Kidney (tissue), 14 donors: ENCODE results near the gene ATXN3. TPM values are rescaled to one million over a fixed set of nuclear protein-coding genes. Genes with fewer than 3 reads are reported as not detected.

ENCODE experiments used
- DNase-seq, 5 donors: peaks; one replicate each; pipeline ENCODE4 v3.0.0-alpha.2; 2013 to 2020
- FAIRE-seq: peaks from 2 replicates; lab custom pipeline; 2012; peaks lifted over from hg19 to GRCh38; lab: Jason Lieb, UNC
- H3K27ac ChIP-seq, 2 donors: one replicate each; pipeline ENCODE4 v1.7.0; 2013; ENCODE audit warnings: low read depth in 2 of 2, low read length in 2 of 2, inconsistent platforms in 1 of 2
- H3K27me3 ChIP-seq: one replicate; pipeline ENCODE4 v1.7.1; 2013; ENCODE audit warnings: low read length, inconsistent platforms; ENCODE audit not compliant: control insufficient read depth, insufficient read depth
- H3K36me3 ChIP-seq, 3 donors: one replicate each; pipeline versions ENCODE4 v1.7.0 to v1.7.1; 2013; ENCODE audit warnings: low read length in 3 of 3, control low read depth in 1 of 3, inconsistent platforms in 1 of 3; ENCODE audit not compliant: insufficient read depth in 3 of 3, control insufficient read depth in 2 of 3
- H3K4me1 ChIP-seq, 3 donors: one replicate each; pipeline versions ENCODE4 v1.7.0 to v1.7.1; 2013; ENCODE audit warnings: low read length in 3 of 3, inconsistent platforms in 1 of 3, low read depth in 1 of 3; ENCODE audit not compliant: control insufficient read depth in 2 of 3, insufficient read depth in 2 of 3
- H3K4me3 ChIP-seq, 3 donors: one replicate each; pipeline versions ENCODE4 v1.7.0 to v1.8.1; 2013; ENCODE audit warnings: low read length in 3 of 3, control low read depth in 1 of 3, inconsistent platforms in 1 of 3
- H3K9ac ChIP-seq, 3 donors: one replicate each; pipeline versions ENCODE4 v1.7.0 to v1.7.1; 2013; ENCODE audit warnings: low read length in 3 of 3, control low read depth in 1 of 3, inconsistent platforms in 1 of 3
- H3K9me3 ChIP-seq, 3 donors: one replicate each; pipeline versions ENCODE4 v1.7.0 to v1.7.1; 2013; ENCODE audit warnings: low read length in 3 of 3, control low read depth in 1 of 3, inconsistent platforms in 1 of 3; ENCODE audit not compliant: control insufficient read depth in 2 of 3, insufficient read depth in 1 of 3
- intact Hi-C: fragments of 100-400 bp; cut with DNase I; formaldehyde crosslinking; loops from one replicate; pipeline ENCODE4 v1.11.1; 2022
- polyA plus RNA-seq: library from polyadenylated mRNA; stranded (reverse); fragments of 350-450 nt; fragmentation: Illumina TruSeq; extraction: RNeasy Lipid Tissue Mini Kit (QIAGEN cat#74804); gene quantifications from one replicate; pipeline ENCODE4 v1.2.3, GENCODE V29; 2014; ENCODE audit warnings: low read depth, low replicate concordance; ENCODE audit not compliant: insufficient read depth
- total RNA-seq: library from RNA; stranded (reverse); fragmentation: NEBNext Ultra II Directional; extraction: Animal tissue kit (Norgen Biotek cat#: 25700); gene quantifications from one replicate; pipeline ENCODE4 v1.2.1, GENCODE V29; 2021
- TF ChIP-seq, protein P1 (sequence below): IDR thresholded peaks from 3 replicates; pipeline ENCODE4 v1.5.1; 2012; ENCODE audit warnings: mild to moderate bottlenecking, moderate library complexity, borderline replicate concordance; ENCODE audit not compliant: insufficient read depth; ENCODE audit errors: extremely low read depth
- donor health status: control.
- donor health status: control.
- donor health status: control.
- donor health status: control.
- donor health status: control.
- donor health status: DM: yes; HTN: yes; CAD: no.
- donor health status: Normal renal cell carcinoma (clear cell type).

Gene ATXN3
- total and polyA plus RNA-seq, 2 donors from 2014 or later = 17.2 to 33.6 TPM

DNA sequence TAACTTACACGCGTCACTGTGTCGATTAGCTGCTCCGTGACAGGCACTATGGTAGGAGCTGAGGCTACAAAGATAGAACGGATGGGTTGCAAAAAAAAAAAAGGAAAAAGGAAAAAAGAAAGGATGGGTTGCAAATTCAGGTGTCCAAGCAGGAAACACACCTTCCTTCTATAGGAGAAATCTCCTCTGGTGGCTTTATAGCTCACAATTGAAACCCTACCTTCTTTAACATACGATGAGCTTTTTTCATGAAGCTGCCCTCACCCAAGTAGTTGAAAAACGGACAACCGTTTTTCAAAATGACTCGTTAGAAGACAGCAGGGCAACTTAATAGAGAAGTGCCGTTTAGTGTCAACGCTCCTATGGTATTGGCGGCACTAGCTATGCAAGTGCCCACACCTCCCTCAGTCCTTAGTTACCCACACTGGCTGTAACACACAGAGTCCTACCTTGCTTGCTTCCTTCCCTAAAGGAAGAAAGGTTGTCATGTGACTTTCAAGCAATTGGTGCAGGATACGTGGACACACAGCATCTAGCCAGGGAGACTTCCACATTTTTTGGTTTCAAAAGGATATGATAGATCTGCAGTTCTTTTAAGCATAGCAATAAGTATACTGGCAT lies 65.8 kb downstream of the ATXN3 start:
- DNase-seq = peak in 3 of 5 donors; percentile 41 to 58 (median 54)
- H3K9me3 ChIP-seq = no peaks in the 10 kb centered on the region
- H3K27ac ChIP-seq = peak overlapping the region; percentile 94 to 96
- intact Hi-C loops = no loop called here
- no peaks in the 10 kb centered on the region for H3K27me3 ChIP-seq
- FAIRE-seq = no peak
- no peaks in the 10 kb centered on the region for H3K36me3 ChIP-seq
- TF ChIP-seq, protein P1, sequence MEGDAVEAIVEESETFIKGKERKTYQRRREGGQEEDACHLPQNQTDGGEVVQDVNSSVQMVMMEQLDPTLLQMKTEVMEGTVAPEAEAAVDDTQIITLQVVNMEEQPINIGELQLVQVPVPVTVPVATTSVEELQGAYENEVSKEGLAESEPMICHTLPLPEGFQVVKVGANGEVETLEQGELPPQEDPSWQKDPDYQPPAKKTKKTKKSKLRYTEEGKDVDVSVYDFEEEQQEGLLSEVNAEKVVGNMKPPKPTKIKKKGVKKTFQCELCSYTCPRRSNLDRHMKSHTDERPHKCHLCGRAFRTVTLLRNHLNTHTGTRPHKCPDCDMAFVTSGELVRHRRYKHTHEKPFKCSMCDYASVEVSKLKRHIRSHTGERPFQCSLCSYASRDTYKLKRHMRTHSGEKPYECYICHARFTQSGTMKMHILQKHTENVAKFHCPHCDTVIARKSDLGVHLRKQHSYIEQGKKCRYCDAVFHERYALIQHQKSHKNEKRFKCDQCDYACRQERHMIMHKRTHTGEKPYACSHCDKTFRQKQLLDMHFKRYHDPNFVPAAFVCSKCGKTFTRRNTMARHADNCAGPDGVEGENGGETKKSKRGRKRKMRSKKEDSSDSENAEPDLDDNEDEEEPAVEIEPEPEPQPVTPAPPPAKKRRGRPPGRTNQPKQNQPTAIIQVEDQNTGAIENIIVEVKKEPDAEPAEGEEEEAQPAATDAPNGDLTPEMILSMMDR = no peak
- peaks cover 2 to 12% (median 9%) of the 10 kb centered on the region in 3 donors for H3K4me1 ChIP-seq
- peak overlapping the region; percentile 76 to 97 (median 94) for H3K4me3 ChIP-seq
- peak overlapping the region; percentile 90 to 95 (median 90) for H3K9ac ChIP-seq

DNA sequence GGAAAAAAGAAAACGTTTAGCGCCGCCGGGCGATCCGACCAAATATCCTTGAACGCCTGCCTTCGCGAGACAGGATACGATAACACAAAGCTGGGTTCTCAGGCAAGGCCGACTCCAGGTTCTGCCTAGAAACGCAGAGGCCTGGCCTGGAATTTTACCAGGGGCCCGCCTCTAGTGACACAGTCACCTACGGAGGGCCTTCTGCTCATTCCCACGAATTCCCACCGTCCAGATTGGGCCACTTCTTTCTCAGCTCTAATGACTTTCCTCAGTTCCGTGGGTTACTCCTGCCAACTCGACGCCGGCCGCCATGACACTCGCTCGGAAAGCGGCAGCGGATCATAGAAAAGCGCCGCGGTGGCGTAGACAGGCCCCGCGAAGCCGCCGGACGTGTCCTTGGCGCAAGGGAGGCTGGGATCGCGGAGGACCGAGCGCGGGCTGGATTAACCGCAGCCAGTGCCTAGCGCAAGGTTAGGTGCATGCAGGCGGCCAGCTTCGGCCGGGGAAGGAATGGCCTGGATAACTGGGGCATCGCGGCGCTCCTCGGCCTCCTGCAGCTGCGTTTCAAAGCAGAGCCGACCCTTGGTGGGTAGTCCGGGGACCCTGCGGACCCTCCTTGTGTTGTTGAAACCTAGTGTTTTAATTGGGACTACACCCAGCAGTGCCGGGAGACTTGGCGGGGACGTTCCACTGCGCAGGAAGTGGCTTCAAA lies 66.5 kb downstream of the ATXN3 start, which contains the start of gene TRIP11:
Gene TRIP11, minus strand, starts transcription at position 341 of the 712 bp plus-strand sequence. CDS start 374 bp downstream, outside the sequence.
- Histone ChIP-seq H3K9me3 (no peaks in the 10 kb centered on the region), H3K9ac (peak within 1 kb of the TSS; percentile 90 to 95 (median 90)), H3K27ac (peak within 1 kb of the TSS; percentile 94 to 96), H3K27me3 (no peaks in the 10 kb centered on the region), H3K36me3 (no peaks in the 10 kb centered on the region), H3K4me3 (peak within 1 kb of the TSS; percentile 76 to 97 (median 94)), H3K4me1 (peaks cover 2 to 12% (median 9%) of the 10 kb centered on the region in 3 donors)
- TF ChIP-seq, protein P1 = no peak
- DNase-seq (peak; percentile 93 to 97 (median 96)), FAIRE-seq (no peak)
- intact Hi-C loops = no loop called here

DNA sequence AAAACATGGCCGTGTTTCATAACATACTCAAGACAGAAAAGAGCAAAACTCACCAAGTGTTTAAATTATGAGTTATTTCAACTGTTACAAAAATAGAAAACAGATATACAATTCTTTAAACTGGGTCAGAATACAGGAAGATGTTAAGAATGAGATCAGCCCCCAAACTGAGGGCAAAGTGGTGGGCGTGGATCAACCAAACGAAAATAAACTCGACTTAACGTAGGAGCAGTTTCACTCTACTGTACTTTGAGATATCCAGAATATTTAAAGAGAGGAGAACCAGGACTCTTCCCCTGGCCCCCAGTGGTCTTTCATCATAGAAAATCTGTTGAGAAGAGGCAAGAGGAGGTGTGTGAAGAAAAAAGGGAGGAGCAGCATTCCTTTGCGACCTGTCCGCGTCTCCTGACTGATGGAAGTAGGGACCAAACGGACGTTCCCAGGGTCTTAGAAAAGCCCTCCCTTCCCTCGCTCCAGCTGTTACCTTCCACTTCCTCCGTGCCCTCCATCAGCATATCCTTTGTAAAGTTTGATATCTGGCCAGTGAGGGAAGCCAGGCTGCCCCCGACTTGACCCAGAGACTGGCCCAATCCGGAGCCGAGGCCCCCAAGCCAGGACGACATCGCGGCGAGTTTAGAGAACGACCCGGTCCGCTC lies 67.2 kb downstream of the ATXN3 start:
- Histone ChIP-seq H3K27ac (peak overlapping the region; percentile 94 to 96), H3K9me3 (no peaks in the 10 kb centered on the region), H3K4me1 (peaks cover 2 to 12% (median 9%) of the 10 kb centered on the region in 3 donors), H3K27me3 (no peaks in the 10 kb centered on the region), H3K9ac (peak overlapping the region; percentile 87 to 95 (median 90)), H3K4me3 (peak overlapping the region; percentile 76 to 97 (median 94)), H3K36me3 (peaks cover 0 to 2% (median 0%) of the 10 kb centered on the region in 3 donors)
- TF ChIP-seq, protein P1 = no peak
- FAIRE-seq (no peak), DNase-seq (peak; percentile 78 to 94 (median 82))
- intact Hi-C loops = no loop called here
